ENCODE measurements around the gene CYP2S1. TPM values are rescaled to one million over a fixed set of nuclear protein-coding genes. Genes with fewer than 3 reads are reported as not detected.

The CYP2S1 gene
- total RNA-seq, 1 experiment from 2014 or later = 191 TPM

GRCh38 chr19:41186971-41187883 lies 5.8 kb upstream of the CYP2S1 start (continued):
- TF ChIP-seq ZNF532 (CRISPR knock-in tag; IDR thresholded peaks at IDR 0.05; ENCODE audit: borderline replicate concordance) = no peak

GRCh38 chr19:41187884-41188279 lies 5.1 kb upstream of the CYP2S1 start:
- H3K27ac Mint-ChIP-seq = peak overlapping the region; percentile 88

GRCh38 chr19:41189425-41190065 lies 3.5 kb upstream of the CYP2S1 start:
- CTCF ChIA-PET = interaction anchor here (0.6 to 1.5 kb wide), 12 partner anchors 13 to 369 kb away, joined by 3 to 11 read pairs (median 4); partner anchors contain the start of gene AXL
- TF ChIP-seq STAT6 (CRISPR knock-in tag; conservative IDR thresholded peaks at IDR 0.05; ENCODE audit: low read depth) (0 out of 2 replicates have a peak, but pooled peaks have one; percentile 44), ZBTB21 (CRISPR knock-in tag; IDR thresholded peaks at IDR 0.05; ENCODE audit: borderline replicate concordance) (0 out of 2 replicates have a peak, but pooled peaks have one; percentile 45), AR (CRISPR knock-in tag; IDR thresholded peaks at IDR 0.05) (no peak), E2F4 (CRISPR knock-in tag; IDR thresholded peaks at IDR 0.05; ENCODE audit: borderline replicate concordance, low read depth) (no peak), FOXK1 (CRISPR knock-in tag; IDR thresholded peaks at IDR 0.05) (peak; percentile 38; the same call in 1 of the 2 replicates), CBFB (CRISPR knock-in tag; IDR thresholded peaks at IDR 0.05; ENCODE audit: low read depth) (0 out of 2 replicates have a peak, but pooled peaks have one; percentile 46), TP53 (CRISPR knock-in tag; IDR thresholded peaks at IDR 0.05) (0 out of 2 replicates have a peak, but pooled peaks have one; percentile 39), GRHL2 (CRISPR knock-in tag; IDR thresholded peaks at IDR 0.05; ENCODE audit: insufficient replicate concordance, severe bottlenecking) (no peak), TEAD1 (CRISPR knock-in tag; IDR thresholded peaks at IDR 0.05) (peak; percentile 89)

More at GRCh38 chr19:41187884-41188279, 5.1 kb upstream of the CYP2S1 start:
- Mint-ChIP-seq H3K9me3 (no peaks in the 10 kb centered on the region), H3K4me3 (peak overlapping the region; percentile 13; the same call in 1 of the 2 replicates), H3K36me3 (no peaks in the 10 kb centered on the region), H3K27me3 (ENCODE audit: low read depth) (no peaks in the 10 kb centered on the region), H3K4me1 (peaks cover 63% of the 10 kb centered on the region)
- ATAC-seq = no peak
- ChIA-PET POLR2A (no interaction called here), CTCF (interaction anchor here (0.9 kb wide), 1 partner anchor 29 kb away, joined by 4 read pairs; no protein-coding TSS in a partner anchor)
- TF ChIP-seq ZNF138 (CRISPR knock-in tag; conservative IDR thresholded peaks at IDR 0.05) (no peak), NFYB (CRISPR knock-in tag; conservative IDR thresholded peaks at IDR 0.05; ENCODE audit: low read depth) (no peak), NR3C1 (CRISPR knock-in tag; conservative IDR thresholded peaks at IDR 0.05; ENCODE audit: low read depth) (no peak), ZNF121 (CRISPR knock-in tag; IDR thresholded peaks at IDR 0.05) (no peak), ZNF425 (CRISPR knock-in tag; conservative IDR thresholded peaks at IDR 0.05) (no peak)
- DNase-seq (ENCODE audit: low spot score) = no peak

More at GRCh38 chr19:41189425-41190065, 3.5 kb upstream of the CYP2S1 start:
- H3K4me3 Mint-ChIP-seq = peak overlapping the region; percentile 39
- no peaks in the 10 kb centered on the region for H3K9me3 Mint-ChIP-seq
- H3K4me1 Mint-ChIP-seq = peaks cover 65% of the 10 kb centered on the region
- POLR2A ChIA-PET = interaction anchor here (0.6 to 1.7 kb wide), 5 partner anchors 14 to 423 kb away, joined by 3 to 7 read pairs (median 4); partner anchors contain the start of gene HNRNPUL1
- H3K27me3 Mint-ChIP-seq (ENCODE audit: low read depth) = no peaks in the 10 kb centered on the region
- peak overlapping the region; percentile 97 for H3K27ac Mint-ChIP-seq
- 0 out of 2 replicates have a peak, but pooled peaks cover 4% of the 10 kb centered on the region for H3K36me3 Mint-ChIP-seq
- DNase-seq (ENCODE audit: low spot score) (no peak), ATAC-seq (peak; percentile 77)
